ENCODE data around the gene UBE4B.
A peak's percentile ranks its signal among the peaks of the same experiment; 100 is the strongest.
"Not testable (repeated sequence)": the region's sequence is repeated elsewhere in the genome, so short reads cannot be mapped to it uniquely, and the experiment has no call there.

The UBE4B gene

GRCh38 chr1:10021992-10022391 is 10.8 kb upstream of the UBE4B start:
- H3K27ac Mint-ChIP-seq; H3K4me3 Mint-ChIP-seq; H3K9me3 Mint-ChIP-seq (ENCODE audit: low read depth); H3K4me1 Mint-ChIP-seq (ENCODE audit: low read depth); H3K36me3 Mint-ChIP-seq; H3K27me3 Mint-ChIP-seq: not testable (repeated sequence)

- Mint-ChIP-seq H3K4me1 (ENCODE audit: low read depth) (no peaks in the 10 kb centered on the region), H3K36me3 (no peaks in the 10 kb centered on the region), H3K4me3 (no peak overlapping the region)
Measured at GRCh38 chr1:10022656-10023055, 10.1 kb upstream of the UBE4B start.

DNA sequence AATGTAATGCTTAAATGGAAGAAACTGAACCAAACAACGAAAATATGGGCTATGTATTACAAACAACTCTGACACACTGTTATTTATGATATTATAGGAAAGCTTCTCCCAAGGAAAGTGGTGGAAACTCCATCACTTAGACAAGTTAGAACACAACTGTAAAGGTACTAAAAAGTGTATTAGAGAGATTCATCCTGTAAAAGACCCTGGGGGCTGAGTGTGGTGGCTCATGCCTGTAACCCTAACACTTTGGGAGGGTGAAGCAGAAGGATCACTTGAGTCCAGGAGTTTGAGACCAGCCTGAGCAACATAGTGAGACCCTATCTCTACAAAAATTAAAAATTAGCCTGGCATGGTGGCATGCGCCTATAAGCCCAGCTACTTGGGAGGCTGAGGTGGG is 7.4 kb upstream of the UBE4B start:
- Mint-ChIP-seq H3K36me3 (no peaks in the 10 kb centered on the region), H3K4me3 (no peak overlapping the region), H3K27ac (no peak overlapping the region), H3K9me3 (ENCODE audit: low read depth) (no peaks in the 10 kb centered on the region), H3K27me3 (no peaks in the 10 kb centered on the region), H3K4me1 (ENCODE audit: low read depth) (no peaks in the 10 kb centered on the region)

More at GRCh38 chr1:10022656-10023055, 10.1 kb upstream of the UBE4B start:
- H3K27ac Mint-ChIP-seq = no peak overlapping the region
- no peaks in the 10 kb centered on the region for H3K9me3 Mint-ChIP-seq (ENCODE audit: low read depth)
- H3K27me3 Mint-ChIP-seq = peaks cover under 1% of the 10 kb centered on the region

GRCh38 chr1:10027027-10027426 is 5.7 kb upstream of the UBE4B start:
- H3K4me1 Mint-ChIP-seq (ENCODE audit: low read depth) = no peaks in the 10 kb centered on the region
- no peaks in the 10 kb centered on the region for H3K9me3 Mint-ChIP-seq (ENCODE audit: low read depth)
- H3K36me3 Mint-ChIP-seq = no peaks in the 10 kb centered on the region
- no peaks in the 10 kb centered on the region for H3K27me3 Mint-ChIP-seq
- H3K4me3 Mint-ChIP-seq = no peak overlapping the region
- no peak overlapping the region for H3K27ac Mint-ChIP-seq

- peaks cover 10% of the 10 kb centered on the region for H3K4me1 Mint-ChIP-seq (ENCODE audit: low read depth)
- not testable (repeated sequence) for H3K9me3 Mint-ChIP-seq (ENCODE audit: low read depth); H3K27ac Mint-ChIP-seq; H3K4me3 Mint-ChIP-seq; H3K36me3 Mint-ChIP-seq; H3K27me3 Mint-ChIP-seq
Measured at GRCh38 chr1:10028956-10029500, 3.7 kb upstream of the UBE4B start.

DNA sequence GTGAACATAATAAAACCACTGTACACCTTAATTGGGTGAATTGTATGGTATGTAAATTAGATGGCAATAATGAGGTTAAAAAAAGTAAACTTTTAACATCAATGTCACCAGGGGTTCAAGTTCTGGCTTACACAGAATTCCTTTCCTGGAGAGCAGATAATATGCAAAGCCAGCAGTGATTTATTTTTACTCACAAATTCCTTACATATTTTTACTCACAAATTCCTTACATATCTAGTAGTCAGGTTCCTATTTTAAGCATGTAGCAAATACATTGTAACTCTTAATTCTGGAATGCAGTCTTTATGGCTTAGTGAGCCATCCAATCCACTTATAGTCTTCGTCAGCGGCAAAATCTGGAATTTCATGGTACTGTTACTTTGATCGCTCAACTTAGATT is 1.3 kb upstream of the UBE4B start:
- Mint-ChIP-seq H3K27me3 (no peaks in the 10 kb centered on the region), H3K4me1 (ENCODE audit: low read depth) (peaks cover 24% of the 10 kb centered on the region), H3K4me3 (no peak overlapping the region), H3K27ac (no peak overlapping the region), H3K9me3 (ENCODE audit: low read depth) (no peaks in the 10 kb centered on the region), H3K36me3 (peaks cover 3% of the 10 kb centered on the region)

- H3K27me3 Mint-ChIP-seq = no peaks in the 10 kb centered on the region
- H3K27ac Mint-ChIP-seq = peak overlapping the region; percentile 94
- peak overlapping the region; percentile 90 for H3K4me3 Mint-ChIP-seq
- H3K9me3 Mint-ChIP-seq (ENCODE audit: low read depth) = no peaks in the 10 kb centered on the region
- H3K36me3 Mint-ChIP-seq = peaks cover 3% of the 10 kb centered on the region
- H3K4me1 Mint-ChIP-seq (ENCODE audit: low read depth) = peaks cover 26% of the 10 kb centered on the region
Measured at GRCh38 chr1:10033359-10033845, 644 bp downstream of the UBE4B start.

DNA sequence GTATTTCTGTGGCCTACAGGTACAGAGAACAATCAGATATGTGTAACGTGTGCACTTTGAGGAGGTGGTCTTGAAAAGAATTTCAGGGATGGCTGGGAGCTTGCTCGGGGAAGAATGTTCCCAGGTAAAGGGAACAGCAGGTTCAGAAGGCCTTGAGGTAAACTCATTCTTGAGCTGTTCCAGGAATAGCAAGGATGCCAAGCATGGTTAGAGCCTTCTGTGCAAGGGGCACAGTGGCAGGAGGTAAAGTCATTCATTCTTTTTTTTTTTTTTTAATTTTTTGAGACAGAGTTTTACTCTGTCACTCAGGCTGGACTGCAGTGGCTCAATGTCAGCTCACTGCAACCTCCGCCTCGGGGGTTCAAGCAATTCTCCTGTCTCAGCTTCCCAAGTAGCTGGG is 10.0 kb downstream of the UBE4B start:
- no peak overlapping the region for H3K27ac Mint-ChIP-seq
- H3K4me1 Mint-ChIP-seq (ENCODE audit: low read depth) = peaks cover 39% of the 10 kb centered on the region
- peaks cover 5% of the 10 kb centered on the region for H3K36me3 Mint-ChIP-seq

GRCh38 chr1:10045480-10046355 is 13.0 kb downstream of the UBE4B start:
- peaks cover 5% of the 10 kb centered on the region for H3K36me3 Mint-ChIP-seq

More for the DNA sequence above, 10.0 kb downstream of the UBE4B start:
- Mint-ChIP-seq H3K9me3 (ENCODE audit: low read depth) (no peaks in the 10 kb centered on the region), H3K4me3 (no peak overlapping the region), H3K27me3 (no peaks in the 10 kb centered on the region)

DNA sequence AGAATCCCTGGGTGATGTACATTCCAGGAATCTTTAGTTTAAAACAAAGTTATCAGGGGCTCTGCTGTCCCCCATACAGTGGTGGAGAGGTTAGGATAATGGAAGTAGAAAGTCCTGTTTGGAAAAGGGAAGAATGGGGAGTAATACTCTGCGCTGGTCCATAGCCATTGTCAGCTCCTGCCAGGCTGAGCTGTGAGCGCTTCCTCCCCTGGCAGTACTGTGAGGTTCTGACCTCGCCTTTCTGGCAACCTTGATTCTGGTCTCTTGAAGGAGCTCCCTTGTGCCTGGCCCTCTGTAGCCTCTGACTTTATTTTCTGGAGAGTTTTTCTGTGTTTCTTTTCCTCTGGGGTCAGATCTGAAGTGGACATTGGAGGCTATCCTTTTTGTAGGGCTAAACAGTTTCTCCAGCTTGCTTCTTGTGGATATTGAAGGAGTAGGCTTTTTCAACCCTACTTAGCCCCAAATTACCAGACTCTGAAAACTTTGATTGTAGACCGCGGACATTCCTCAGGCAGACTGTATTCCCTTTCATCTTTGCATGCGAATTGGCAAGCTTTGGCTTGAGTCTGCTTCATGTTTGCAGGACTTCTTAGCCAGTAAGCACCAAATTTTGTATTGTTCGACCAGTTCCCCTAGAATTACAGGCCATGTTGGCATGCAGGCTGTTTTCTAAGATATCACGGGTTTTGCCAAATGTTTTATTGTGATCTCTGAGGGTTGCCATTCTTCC is 13.8 kb downstream of the UBE4B start:
- H3K36me3 Mint-ChIP-seq = peaks cover 5% of the 10 kb centered on the region
- no peaks in the 10 kb centered on the region for H3K9me3 Mint-ChIP-seq (ENCODE audit: low read depth)
- no peak overlapping the region for H3K4me3 Mint-ChIP-seq
- H3K27ac Mint-ChIP-seq = peak overlapping the region; percentile 3
- peaks cover 41% of the 10 kb centered on the region for H3K4me1 Mint-ChIP-seq (ENCODE audit: low read depth)
- no peaks in the 10 kb centered on the region for H3K27me3 Mint-ChIP-seq

More at GRCh38 chr1:10045480-10046355, 13.0 kb downstream of the UBE4B start:
- no peaks in the 10 kb centered on the region for H3K27me3 Mint-ChIP-seq
- H3K4me1 Mint-ChIP-seq (ENCODE audit: low read depth) = peaks cover 43% of the 10 kb centered on the region
- H3K4me3 Mint-ChIP-seq = no peak overlapping the region
- no peak overlapping the region for H3K27ac Mint-ChIP-seq
- H3K9me3 Mint-ChIP-seq (ENCODE audit: low read depth) = no peaks in the 10 kb centered on the region

GRCh38 chr1:10048601-10049000 is 15.8 kb downstream of the UBE4B start:
- Mint-ChIP-seq H3K4me1 (ENCODE audit: low read depth) (peaks cover 41% of the 10 kb centered on the region), H3K27ac (no peak overlapping the region), H3K4me3 (no peak overlapping the region), H3K36me3 (peaks cover 8% of the 10 kb centered on the region), H3K9me3 (ENCODE audit: low read depth) (no peaks in the 10 kb centered on the region), H3K27me3 (no peaks in the 10 kb centered on the region)

DNA sequence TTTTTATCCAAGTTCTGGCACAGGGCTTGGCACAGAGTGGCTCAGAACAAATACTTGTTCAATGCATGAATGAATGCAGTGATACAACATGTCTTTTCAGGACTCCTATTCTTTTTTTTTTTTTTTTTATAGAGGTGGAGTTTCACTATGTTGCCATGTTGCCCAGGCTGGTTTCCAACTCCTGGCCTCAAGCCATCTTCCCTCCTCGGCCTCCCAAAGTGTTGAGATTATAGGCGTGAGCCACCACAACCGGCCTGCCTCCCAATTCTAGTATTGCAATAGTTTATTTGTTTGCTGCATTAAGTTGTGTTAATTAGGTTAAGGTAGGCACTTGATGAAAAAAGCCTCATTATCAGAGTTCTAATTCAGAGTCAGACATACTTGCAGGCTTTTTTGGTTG is 17.9 kb downstream of the UBE4B start:
- H3K4me3 Mint-ChIP-seq = no peak overlapping the region
- H3K27me3 Mint-ChIP-seq = no peaks in the 10 kb centered on the region
- no peak overlapping the region for H3K27ac Mint-ChIP-seq
- H3K4me1 Mint-ChIP-seq (ENCODE audit: low read depth) = peaks cover 33% of the 10 kb centered on the region
- no peaks in the 10 kb centered on the region for H3K9me3 Mint-ChIP-seq (ENCODE audit: low read depth)
- peaks cover 9% of the 10 kb centered on the region for H3K36me3 Mint-ChIP-seq

GRCh38 chr1:10051656-10052055 is 18.9 kb downstream of the UBE4B start:
- Mint-ChIP-seq H3K36me3 (peaks cover 9% of the 10 kb centered on the region), H3K9me3 (ENCODE audit: low read depth) (no peaks in the 10 kb centered on the region), H3K27ac (no peak overlapping the region), H3K4me3 (no peak overlapping the region), H3K4me1 (ENCODE audit: low read depth) (peaks cover 24% of the 10 kb centered on the region), H3K27me3 (no peaks in the 10 kb centered on the region)

DNA sequence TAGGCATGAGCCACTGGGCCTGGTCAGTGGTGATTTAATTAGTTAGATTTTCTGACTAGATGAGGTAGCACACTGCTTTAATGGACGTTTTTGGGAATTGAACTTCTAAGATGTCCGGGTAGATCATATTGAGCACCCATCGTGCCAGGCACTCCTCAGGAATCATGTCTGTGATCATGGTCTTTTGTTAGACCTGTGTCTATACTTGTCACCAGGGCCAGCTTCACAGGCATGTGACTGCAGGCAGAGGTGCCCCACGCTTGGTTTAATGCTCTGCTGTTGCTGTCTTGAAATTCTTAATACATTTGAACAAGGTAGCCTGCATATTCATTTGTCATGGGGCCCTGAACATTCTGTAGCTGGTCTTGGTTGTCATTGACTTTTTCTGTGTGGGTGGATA is 19.6 kb downstream of the UBE4B start:
- Mint-ChIP-seq H3K36me3 (peaks cover 6% of the 10 kb centered on the region), H3K4me1 (ENCODE audit: low read depth) (peaks cover 18% of the 10 kb centered on the region), H3K27me3 (no peaks in the 10 kb centered on the region), H3K27ac (no peak overlapping the region), H3K9me3 (ENCODE audit: low read depth) (no peaks in the 10 kb centered on the region), H3K4me3 (no peak overlapping the region)

DNA sequence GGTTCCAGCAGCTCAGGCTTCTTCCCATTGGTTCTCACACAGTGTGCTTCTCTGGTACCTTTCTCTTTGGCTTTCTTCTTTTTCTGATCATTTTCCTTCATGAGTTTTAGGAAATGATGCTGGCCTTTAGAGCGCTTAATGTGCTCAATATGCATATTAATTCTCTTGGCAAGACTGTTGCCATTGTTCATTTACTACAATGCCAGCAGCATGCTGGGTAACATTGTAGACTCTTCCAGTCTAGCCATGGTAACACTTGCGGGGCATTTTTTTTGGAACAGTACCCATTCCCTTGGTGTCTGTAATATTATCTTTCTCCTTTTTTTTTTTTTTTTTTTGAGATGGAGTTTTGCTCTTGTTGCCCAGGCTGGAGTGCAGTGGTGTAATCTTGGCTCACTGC is 21.7 kb downstream of the UBE4B start:
- Mint-ChIP-seq H3K27ac (no peak overlapping the region), H3K4me1 (ENCODE audit: low read depth) (peaks cover 10% of the 10 kb centered on the region), H3K36me3 (peaks cover 6% of the 10 kb centered on the region), H3K27me3 (no peaks in the 10 kb centered on the region), H3K4me3 (no peak overlapping the region), H3K9me3 (ENCODE audit: low read depth) (no peaks in the 10 kb centered on the region)
